ENCODE measurements around the gene CSNK1A1.

- no peak for TF ChIP-seq CTCF (conservative IDR thresholded peaks at IDR 0.05; ENCODE audit: low read depth, low read length)
- TF ChIP-seq SMC3 (IDR thresholded peaks at IDR 0.05; ENCODE audit: low read depth, low read length), result no peak
- TF ChIP-seq MAFK (IDR thresholded peaks at IDR 0.05; ENCODE audit: low read depth, low read length), result no peak
- no peak for TF ChIP-seq POLR2A (IDR thresholded peaks at IDR 0.05; ENCODE audit: low read depth, low read length)
- TF ChIP-seq FOS (IDR thresholded peaks at IDR 0.05; ENCODE audit: low read depth, low read length), result no peak
- TF ChIP-seq ELK1 (IDR thresholded peaks at IDR 0.05; ENCODE audit: borderline replicate concordance, low read depth, low read length), result no peak
- no peak for TF ChIP-seq RAD21 (IDR thresholded peaks at IDR 0.05; ENCODE audit: low read length)
Observed at GRCh38 chr5:149514512-149514911, 36.7 kb downstream of the CSNK1A1 start.
